ENCODE results near the gene MUC22. TPM values are rescaled to one million over a fixed set of nuclear protein-coding genes. Genes with fewer than 3 reads are reported as not detected.

Gene MUC22
- total RNA-seq, 1 experiment from 2014 or later = not detected

DNA sequence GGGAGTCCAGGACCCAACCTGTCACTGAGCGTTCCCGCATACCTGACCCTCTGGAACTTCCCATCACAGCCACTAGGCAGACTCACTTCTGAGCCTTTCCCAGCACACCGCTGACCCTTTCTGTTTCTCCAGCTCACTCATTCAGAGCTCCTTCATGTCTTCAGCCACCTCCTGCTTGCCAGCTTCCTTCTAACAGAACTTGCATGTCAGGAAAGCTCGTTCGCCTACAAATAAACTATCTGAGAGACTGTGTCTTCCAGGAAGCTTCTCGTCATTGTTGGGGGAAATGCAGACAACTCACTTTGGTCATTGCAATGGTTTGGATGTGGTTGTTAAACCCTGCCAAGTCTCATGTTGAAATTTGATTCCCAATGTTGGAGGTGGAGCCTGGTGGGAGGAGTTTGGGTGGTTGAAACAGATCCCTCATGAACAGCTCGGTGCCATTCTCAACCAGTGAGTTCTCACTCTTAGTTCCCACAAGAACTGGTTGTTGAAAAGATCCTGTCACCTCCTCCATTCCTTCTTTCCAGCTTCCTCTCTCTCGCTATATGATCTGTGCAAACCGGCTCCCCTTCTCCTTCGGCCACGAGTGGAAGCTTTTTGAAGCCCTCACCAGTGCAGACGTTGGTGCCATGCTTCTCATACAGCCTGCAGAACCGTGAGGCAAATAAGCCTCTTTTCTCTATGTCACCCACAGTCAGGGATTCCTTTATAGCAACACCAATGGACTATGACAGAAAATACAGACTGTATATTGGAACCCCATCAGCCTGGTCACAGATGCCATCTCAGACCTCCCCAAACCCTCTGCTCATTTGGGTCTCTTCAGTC, 28.1 kb upstream of the MUC22 start:
- CTCF ChIA-PET = interaction anchor here (0.6 to 3.1 kb wide), 28 partner anchors 9 to 303 kb away, joined by 3 to 23 read pairs (median 4); partner anchors contain the start of genes GTF2H4, NRM and VARS2
- POLR2A ChIA-PET = interaction anchor here (1.0 kb wide), 1 partner anchor 68 kb away, joined by 3 read pairs; the partner anchor contains the start of gene VARS2
- Mint-ChIP-seq H3K4me3 (peak overlapping the region; percentile 57), H3K9me3 (peaks cover 3% of the 10 kb centered on the region; the same call in 1 of the 2 replicates), H3K27me3 (ENCODE audit: low read depth) (no peaks in the 10 kb centered on the region; the same call in none of the 2 replicates), H3K36me3 (no peaks in the 10 kb centered on the region), H3K27ac (peak overlapping the region; percentile 92), H3K4me1 (peaks cover 21% of the 10 kb centered on the region)
- DNase-seq (ENCODE audit: low spot score) = peak; percentile 67
- ATAC-seq = peak; percentile 99
- TF ChIP-seq JAZF1 (CRISPR knock-in tag; IDR thresholded peaks at IDR 0.05) = no peak
- peak; percentile 45; the same call in 1 of the 2 replicates for TF ChIP-seq SP1 (CRISPR knock-in tag; conservative IDR thresholded peaks at IDR 0.05)

DNA sequence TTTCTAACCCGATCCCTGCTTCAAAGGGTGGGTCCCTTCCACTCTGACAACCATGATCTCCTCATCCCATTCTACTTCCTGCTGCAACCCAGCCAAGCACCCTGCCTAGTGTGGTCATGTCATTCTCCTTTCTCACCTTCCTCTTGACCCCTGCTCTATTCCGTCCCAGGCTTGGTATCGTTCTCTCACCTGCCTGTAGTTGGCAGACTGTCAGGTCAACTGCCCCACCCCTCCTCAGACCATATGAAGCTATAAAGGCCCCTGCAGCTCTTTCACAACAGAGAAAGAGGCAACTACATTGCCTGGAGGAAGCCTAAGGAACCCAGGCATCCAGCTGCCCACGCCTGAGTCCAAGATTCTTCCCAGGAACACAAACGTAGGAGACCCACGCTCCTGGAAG, 26.8 kb upstream of the MUC22 start, which contains the start of gene MUC21:
MUC21 (plus strand) TSS at position 280 of the 400 bp plus-strand sequence. CDS start 241 bp downstream, outside the sequence.
- Mint-ChIP-seq H3K4me1 (peaks cover 17% of the 10 kb centered on the region), H3K27me3 (ENCODE audit: low read depth) (no peaks in the 10 kb centered on the region; the same call in none of the 2 replicates), H3K36me3 (no peaks in the 10 kb centered on the region), H3K4me3 (peak within 1 kb of the TSS; percentile 57; the same call in 1 of the 2 replicates), H3K27ac (no peak within 1 kb of the TSS), H3K9me3 (no peaks in the 10 kb centered on the region)
- ATAC-seq (no peak), DNase-seq (ENCODE audit: low spot score) (no peak)
- CTCF ChIA-PET = interaction anchor here (1.1 to 3.1 kb wide), 5 partner anchors 24 to 103 kb away, joined by 3 to 22 read pairs (median 20); no protein-coding TSS in a partner anchor
- POLR2A ChIA-PET = interaction anchor here (0.6 kb wide), 1 partner anchor 566 kb away, joined by 3 read pairs; no protein-coding TSS in a partner anchor
- no peak for TF ChIP-seq ZNF232 (CRISPR knock-in tag; IDR thresholded peaks at IDR 0.05)
- TF ChIP-seq, protein P1, sequence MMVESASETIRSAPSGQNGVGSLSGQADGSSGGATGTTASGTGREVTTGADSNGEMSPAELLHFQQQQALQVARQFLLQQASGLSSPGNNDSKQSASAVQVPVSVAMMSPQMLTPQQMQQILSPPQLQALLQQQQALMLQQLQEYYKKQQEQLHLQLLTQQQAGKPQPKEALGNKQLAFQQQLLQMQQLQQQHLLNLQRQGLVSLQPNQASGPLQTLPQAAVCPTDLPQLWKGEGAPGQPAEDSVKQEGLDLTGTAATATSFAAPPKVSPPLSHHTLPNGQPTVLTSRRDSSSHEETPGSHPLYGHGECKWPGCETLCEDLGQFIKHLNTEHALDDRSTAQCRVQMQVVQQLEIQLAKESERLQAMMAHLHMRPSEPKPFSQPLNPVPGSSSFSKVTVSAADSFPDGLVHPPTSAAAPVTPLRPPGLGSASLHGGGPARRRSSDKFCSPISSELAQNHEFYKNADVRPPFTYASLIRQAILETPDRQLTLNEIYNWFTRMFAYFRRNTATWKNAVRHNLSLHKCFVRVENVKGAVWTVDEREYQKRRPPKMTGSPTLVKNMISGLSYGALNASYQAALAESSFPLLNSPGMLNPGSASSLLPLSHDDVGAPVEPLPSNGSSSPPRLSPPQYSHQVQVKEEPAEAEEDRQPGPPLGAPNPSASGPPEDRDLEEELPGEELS (CRISPR knock-in tag; IDR thresholded peaks at IDR 0.05) = no peak
- TF ChIP-seq, protein P2, sequence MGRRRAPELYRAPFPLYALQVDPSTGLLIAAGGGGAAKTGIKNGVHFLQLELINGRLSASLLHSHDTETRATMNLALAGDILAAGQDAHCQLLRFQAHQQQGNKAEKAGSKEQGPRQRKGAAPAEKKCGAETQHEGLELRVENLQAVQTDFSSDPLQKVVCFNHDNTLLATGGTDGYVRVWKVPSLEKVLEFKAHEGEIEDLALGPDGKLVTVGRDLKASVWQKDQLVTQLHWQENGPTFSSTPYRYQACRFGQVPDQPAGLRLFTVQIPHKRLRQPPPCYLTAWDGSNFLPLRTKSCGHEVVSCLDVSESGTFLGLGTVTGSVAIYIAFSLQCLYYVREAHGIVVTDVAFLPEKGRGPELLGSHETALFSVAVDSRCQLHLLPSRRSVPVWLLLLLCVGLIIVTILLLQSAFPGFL (CRISPR knock-in tag; IDR thresholded peaks at IDR 0.05; ENCODE audit: borderline replicate concordance) = no peak
- TF ChIP-seq, protein P3, sequence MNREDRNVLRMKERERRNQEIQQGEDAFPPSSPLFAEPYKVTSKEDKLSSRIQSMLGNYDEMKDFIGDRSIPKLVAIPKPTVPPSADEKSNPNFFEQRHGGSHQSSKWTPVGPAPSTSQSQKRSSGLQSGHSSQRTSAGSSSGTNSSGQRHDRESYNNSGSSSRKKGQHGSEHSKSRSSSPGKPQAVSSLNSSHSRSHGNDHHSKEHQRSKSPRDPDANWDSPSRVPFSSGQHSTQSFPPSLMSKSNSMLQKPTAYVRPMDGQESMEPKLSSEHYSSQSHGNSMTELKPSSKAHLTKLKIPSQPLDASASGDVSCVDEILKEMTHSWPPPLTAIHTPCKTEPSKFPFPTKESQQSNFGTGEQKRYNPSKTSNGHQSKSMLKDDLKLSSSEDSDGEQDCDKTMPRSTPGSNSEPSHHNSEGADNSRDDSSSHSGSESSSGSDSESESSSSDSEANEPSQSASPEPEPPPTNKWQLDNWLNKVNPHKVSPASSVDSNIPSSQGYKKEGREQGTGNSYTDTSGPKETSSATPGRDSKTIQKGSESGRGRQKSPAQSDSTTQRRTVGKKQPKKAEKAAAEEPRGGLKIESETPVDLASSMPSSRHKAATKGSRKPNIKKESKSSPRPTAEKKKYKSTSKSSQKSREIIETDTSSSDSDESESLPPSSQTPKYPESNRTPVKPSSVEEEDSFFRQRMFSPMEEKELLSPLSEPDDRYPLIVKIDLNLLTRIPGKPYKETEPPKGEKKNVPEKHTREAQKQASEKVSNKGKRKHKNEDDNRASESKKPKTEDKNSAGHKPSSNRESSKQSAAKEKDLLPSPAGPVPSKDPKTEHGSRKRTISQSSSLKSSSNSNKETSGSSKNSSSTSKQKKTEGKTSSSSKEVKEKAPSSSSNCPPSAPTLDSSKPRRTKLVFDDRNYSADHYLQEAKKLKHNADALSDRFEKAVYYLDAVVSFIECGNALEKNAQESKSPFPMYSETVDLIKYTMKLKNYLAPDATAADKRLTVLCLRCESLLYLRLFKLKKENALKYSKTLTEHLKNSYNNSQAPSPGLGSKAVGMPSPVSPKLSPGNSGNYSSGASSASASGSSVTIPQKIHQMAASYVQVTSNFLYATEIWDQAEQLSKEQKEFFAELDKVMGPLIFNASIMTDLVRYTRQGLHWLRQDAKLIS (CRISPR knock-in tag; IDR thresholded peaks at IDR 0.05; ENCODE audit: borderline replicate concordance) = no peak
- TF ChIP-seq, protein P4, sequence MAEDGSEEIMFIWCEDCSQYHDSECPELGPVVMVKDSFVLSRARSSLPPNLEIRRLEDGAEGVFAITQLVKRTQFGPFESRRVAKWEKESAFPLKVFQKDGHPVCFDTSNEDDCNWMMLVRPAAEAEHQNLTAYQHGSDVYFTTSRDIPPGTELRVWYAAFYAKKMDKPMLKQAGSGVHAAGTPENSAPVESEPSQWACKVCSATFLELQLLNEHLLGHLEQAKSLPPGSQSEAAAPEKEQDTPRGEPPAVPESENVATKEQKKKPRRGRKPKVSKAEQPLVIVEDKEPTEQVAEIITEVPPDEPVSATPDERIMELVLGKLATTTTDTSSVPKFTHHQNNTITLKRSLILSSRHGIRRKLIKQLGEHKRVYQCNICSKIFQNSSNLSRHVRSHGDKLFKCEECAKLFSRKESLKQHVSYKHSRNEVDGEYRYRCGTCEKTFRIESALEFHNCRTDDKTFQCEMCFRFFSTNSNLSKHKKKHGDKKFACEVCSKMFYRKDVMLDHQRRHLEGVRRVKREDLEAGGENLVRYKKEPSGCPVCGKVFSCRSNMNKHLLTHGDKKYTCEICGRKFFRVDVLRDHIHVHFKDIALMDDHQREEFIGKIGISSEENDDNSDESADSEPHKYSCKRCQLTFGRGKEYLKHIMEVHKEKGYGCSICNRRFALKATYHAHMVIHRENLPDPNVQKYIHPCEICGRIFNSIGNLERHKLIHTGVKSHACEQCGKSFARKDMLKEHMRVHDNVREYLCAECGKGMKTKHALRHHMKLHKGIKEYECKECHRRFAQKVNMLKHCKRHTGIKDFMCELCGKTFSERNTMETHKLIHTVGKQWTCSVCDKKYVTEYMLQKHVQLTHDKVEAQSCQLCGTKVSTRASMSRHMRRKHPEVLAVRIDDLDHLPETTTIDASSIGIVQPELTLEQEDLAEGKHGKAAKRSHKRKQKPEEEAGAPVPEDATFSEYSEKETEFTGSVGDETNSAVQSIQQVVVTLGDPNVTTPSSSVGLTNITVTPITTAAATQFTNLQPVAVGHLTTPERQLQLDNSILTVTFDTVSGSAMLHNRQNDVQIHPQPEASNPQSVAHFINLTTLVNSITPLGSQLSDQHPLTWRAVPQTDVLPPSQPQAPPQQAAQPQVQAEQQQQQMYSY (CRISPR knock-in tag; IDR thresholded peaks at IDR 0.05) = no peak
- TF ChIP-seq, protein P5, sequence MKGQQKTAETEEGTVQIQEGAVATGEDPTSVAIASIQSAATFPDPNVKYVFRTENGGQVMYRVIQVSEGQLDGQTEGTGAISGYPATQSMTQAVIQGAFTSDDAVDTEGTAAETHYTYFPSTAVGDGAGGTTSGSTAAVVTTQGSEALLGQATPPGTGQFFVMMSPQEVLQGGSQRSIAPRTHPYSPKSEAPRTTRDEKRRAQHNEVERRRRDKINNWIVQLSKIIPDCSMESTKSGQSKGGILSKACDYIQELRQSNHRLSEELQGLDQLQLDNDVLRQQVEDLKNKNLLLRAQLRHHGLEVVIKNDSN (CRISPR knock-in tag; IDR thresholded peaks at IDR 0.05) = no peak
- TF ChIP-seq, protein P6, sequence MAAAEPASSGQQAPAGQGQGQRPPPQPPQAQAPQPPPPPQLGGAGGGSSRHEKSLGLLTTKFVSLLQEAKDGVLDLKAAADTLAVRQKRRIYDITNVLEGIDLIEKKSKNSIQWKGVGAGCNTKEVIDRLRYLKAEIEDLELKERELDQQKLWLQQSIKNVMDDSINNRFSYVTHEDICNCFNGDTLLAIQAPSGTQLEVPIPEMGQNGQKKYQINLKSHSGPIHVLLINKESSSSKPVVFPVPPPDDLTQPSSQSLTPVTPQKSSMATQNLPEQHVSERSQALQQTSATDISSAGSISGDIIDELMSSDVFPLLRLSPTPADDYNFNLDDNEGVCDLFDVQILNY (CRISPR knock-in tag; IDR thresholded peaks at IDR 0.05) = no peak
- TF ChIP-seq ZNF317 (CRISPR knock-in tag; IDR thresholded peaks at IDR 0.05; ENCODE audit: borderline replicate concordance, low read depth) = no peak
- TF ChIP-seq PRRX2 (CRISPR knock-in tag; IDR thresholded peaks at IDR 0.05) = no peak
- TF ChIP-seq, protein P7, sequence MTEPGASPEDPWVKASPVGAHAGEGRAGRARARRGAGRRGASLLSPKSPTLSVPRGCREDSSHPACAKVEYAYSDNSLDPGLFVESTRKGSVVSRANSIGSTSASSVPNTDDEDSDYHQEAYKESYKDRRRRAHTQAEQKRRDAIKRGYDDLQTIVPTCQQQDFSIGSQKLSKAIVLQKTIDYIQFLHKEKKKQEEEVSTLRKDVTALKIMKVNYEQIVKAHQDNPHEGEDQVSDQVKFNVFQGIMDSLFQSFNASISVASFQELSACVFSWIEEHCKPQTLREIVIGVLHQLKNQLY (CRISPR knock-in tag; IDR thresholded peaks at IDR 0.05) = no peak
- TF ChIP-seq, protein P8, sequence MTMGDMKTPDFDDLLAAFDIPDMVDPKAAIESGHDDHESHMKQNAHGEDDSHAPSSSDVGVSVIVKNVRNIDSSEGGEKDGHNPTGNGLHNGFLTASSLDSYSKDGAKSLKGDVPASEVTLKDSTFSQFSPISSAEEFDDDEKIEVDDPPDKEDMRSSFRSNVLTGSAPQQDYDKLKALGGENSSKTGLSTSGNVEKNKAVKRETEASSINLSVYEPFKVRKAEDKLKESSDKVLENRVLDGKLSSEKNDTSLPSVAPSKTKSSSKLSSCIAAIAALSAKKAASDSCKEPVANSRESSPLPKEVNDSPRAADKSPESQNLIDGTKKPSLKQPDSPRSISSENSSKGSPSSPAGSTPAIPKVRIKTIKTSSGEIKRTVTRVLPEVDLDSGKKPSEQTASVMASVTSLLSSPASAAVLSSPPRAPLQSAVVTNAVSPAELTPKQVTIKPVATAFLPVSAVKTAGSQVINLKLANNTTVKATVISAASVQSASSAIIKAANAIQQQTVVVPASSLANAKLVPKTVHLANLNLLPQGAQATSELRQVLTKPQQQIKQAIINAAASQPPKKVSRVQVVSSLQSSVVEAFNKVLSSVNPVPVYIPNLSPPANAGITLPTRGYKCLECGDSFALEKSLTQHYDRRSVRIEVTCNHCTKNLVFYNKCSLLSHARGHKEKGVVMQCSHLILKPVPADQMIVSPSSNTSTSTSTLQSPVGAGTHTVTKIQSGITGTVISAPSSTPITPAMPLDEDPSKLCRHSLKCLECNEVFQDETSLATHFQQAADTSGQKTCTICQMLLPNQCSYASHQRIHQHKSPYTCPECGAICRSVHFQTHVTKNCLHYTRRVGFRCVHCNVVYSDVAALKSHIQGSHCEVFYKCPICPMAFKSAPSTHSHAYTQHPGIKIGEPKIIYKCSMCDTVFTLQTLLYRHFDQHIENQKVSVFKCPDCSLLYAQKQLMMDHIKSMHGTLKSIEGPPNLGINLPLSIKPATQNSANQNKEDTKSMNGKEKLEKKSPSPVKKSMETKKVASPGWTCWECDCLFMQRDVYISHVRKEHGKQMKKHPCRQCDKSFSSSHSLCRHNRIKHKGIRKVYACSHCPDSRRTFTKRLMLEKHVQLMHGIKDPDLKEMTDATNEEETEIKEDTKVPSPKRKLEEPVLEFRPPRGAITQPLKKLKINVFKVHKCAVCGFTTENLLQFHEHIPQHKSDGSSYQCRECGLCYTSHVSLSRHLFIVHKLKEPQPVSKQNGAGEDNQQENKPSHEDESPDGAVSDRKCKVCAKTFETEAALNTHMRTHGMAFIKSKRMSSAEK (CRISPR knock-in tag; IDR thresholded peaks at IDR 0.05; ENCODE audit: borderline replicate concordance) = no peak
